GM06990 (cell line): ENCODE results near the gene DENND1A.

ENCODE experiments used
- DNase-seq: peaks from one replicate; pipeline ENCODE4 v3.0.0-alpha.2; 2011; ENCODE audit not compliant: insufficient read length; ENCODE audit errors: extremely low read depth
- H3K27me3 ChIP-seq: replicated peaks from 2 replicates; pipeline ENCODE4 v1.6.0; 2011; ENCODE audit warnings: low read length; ENCODE audit not compliant: control insufficient read depth, insufficient read depth
- H3K36me3 ChIP-seq: 2 replicates; pipeline ENCODE4 v1.5.1; 2011; ENCODE audit warnings: low read length; ENCODE audit not compliant: control insufficient read depth, insufficient read depth
- H3K4me3 ChIP-seq: replicated peaks from 2 replicates; pipeline ENCODE4 v1.5.1; 2011; ENCODE audit warnings: low read depth, mild to moderate bottlenecking, control low read depth, low read length
- CTCF ChIP-seq: IDR thresholded peaks from 2 replicates; pipeline ENCODE4 v1.5.1; 2011; ENCODE audit warnings: low read length, control low read depth, mild to moderate bottlenecking, inconsistent platforms; ENCODE audit not compliant: insufficient read depth, poor library complexity, severe bottlenecking

DENND1A gene

GRCh38 chr9:123769719-123770118 is 160.2 kb downstream of the DENND1A start:
- no peak for DNase-seq
- Histone ChIP-seq H3K36me3 (peaks cover 2% of the 10 kb centered on the region), H3K27me3 (no peaks in the 10 kb centered on the region), H3K4me3 (no peak overlapping the region)
- no peak for TF ChIP-seq CTCF

- H3K4me3 ChIP-seq: no peak overlapping the region
- peaks cover 2% of the 10 kb centered on the region for H3K36me3 ChIP-seq
- DNase-seq: no peak
- no peaks in the 10 kb centered on the region for H3K27me3 ChIP-seq
- no peak for TF ChIP-seq CTCF
Observed at GRCh38 chr9:123763910-123764588, 165.9 kb downstream of the DENND1A start.

- DNase-seq: no peak
- Histone ChIP-seq H3K36me3 (peaks cover 3% of the 10 kb centered on the region), H3K27me3 (no peaks in the 10 kb centered on the region), H3K4me3 (no peak overlapping the region)
- no peak for TF ChIP-seq CTCF
Observed at GRCh38 chr9:123761905-123762605, 167.9 kb downstream of the DENND1A start.

- Histone ChIP-seq H3K27me3 (no peaks in the 10 kb centered on the region), H3K36me3 (peaks cover 3% of the 10 kb centered on the region; the same call in 1 of the 2 replicates), H3K4me3 (no peak overlapping the region)
- no peak for TF ChIP-seq CTCF
- no peak for DNase-seq
Observed at GRCh38 chr9:123757960-123758359, 172.0 kb downstream of the DENND1A start.

DNA sequence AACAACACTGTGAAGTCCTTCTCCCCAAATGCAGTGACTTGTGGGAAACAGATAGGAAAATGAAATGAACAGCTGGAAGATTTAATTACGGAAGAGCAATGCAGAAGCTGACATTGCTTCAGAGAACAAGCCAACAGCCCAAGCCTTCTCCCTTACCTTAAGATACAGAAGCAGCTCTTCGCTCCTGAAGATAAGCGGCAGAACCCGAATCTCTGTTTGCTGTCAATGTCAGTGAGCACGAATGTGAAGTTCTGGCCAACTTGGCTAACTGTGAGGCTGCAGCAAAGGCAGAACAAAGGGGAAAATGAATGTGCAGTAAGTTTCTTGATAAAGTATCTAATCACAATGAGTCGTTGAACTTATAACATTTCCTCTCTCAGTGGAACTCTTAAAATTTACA is 172.4 kb downstream of the DENND1A start:
- Histone ChIP-seq H3K27me3 (no peaks in the 10 kb centered on the region), H3K4me3 (no peak overlapping the region), H3K36me3 (peaks cover 3% of the 10 kb centered on the region; the same call in 1 of the 2 replicates)
- no peak for DNase-seq
- no peak for TF ChIP-seq CTCF
